GM12872 (cell line): ENCODE results near the gene JAZF1.

Experiments
- CTCF ChIP-seq: IDR thresholded peaks from 3 replicates; pipeline ENCODE4 v1.5.1; 2011; ENCODE audit warnings: low read depth, mild to moderate bottlenecking, low read length, moderate library complexity; ENCODE audit not compliant: insufficient read depth

JAZF1 gene

GRCh38 chr7:28106321-28106829, 74.2 kb downstream of the JAZF1 start:
- TF ChIP-seq CTCF: no peak

- TF ChIP-seq CTCF: no peak
These were observed 75.4 kb downstream of the JAZF1 start for GRCh38 chr7:28105234-28105633.

- TF ChIP-seq CTCF: no peak
These were observed 75.8 kb downstream of the JAZF1 start for GRCh38 chr7:28104811-28105210.

GRCh38 chr7:28104041-28104541, 76.5 kb downstream of the JAZF1 start:
- no peak for TF ChIP-seq CTCF

GRCh38 chr7:28102797-28103196, 77.8 kb downstream of the JAZF1 start:
- no peak for TF ChIP-seq CTCF

- TF ChIP-seq CTCF: peak; percentile 80
These were observed 83.9 kb downstream of the JAZF1 start for GRCh38 chr7:28096713-28097112.

GRCh38 chr7:28095231-28095630, 85.4 kb downstream of the JAZF1 start:
- TF ChIP-seq CTCF: no peak
